Mucosa of descending colon (tissue), 3 donors: ENCODE measurements around the gene RAP1A. TPM values are rescaled to one million over a fixed set of nuclear protein-coding genes. Genes with fewer than 3 reads are reported as not detected.

ENCODE experiments used
- ATAC-seq: fragments of 200-7000 bp; cut with Tn5 transposase; one replicate; pipeline ENCODE4 v1.9.1; 2020; ENCODE audit warnings: mild to moderate bottlenecking, moderate library complexity
- DNase-seq, 3 donors: peaks; one replicate each; pipeline ENCODE4 v3.0.0-alpha.2; 2020
- H3K36me3 ChIP-seq: fragments of 200-600 bp; one replicate; pipeline ENCODE4 v1.8.0; 2021; ENCODE audit warnings: low read depth, mild to moderate bottlenecking
- H3K4me1 ChIP-seq: fragments of 200-600 bp; one replicate; pipeline ENCODE4 v1.8.0; 2021; ENCODE audit warnings: low read depth, mild to moderate bottlenecking
- H3K4me3 ChIP-seq: fragments of 200-600 bp; one replicate; pipeline ENCODE4 v1.8.0; 2021; ENCODE audit warnings: mild to moderate bottlenecking
- H3K9me3 ChIP-seq: fragments of 200-600 bp; one replicate; pipeline ENCODE4 v1.8.0; 2021; ENCODE audit warnings: mild to moderate bottlenecking
- CTCF ChIP-seq: fragments of 200-600 bp; IDR thresholded peaks from one replicate; pipeline ENCODE4 v1.8.0; 2022; ENCODE audit warnings: antibody characterized with exemption, mild to moderate bottlenecking
- intact Hi-C, 2 donors: fragments of 100-400 bp; cut with DNase I in 1 of 2; cut with micrococcal nuclease in 1 of 2; formaldehyde crosslinking; loops; one replicate each; pipeline versions ENCODE4 v1.11.0 to v1.11.1; 2022; cut with DNase I, micrococcal nuclease
- total RNA-seq, 3 donors: library from RNA; stranded (reverse); fragmentation: NEBNext Ultra II Directional in 2 of 3; extraction: Animal tissue kit (Norgen Biotek cat#: 25700) in 2 of 3; gene quantifications; one replicate each; pipeline versions ENCODE4 v1.2.1 to v1.2.4, GENCODE V29; 2021 to 2023
- donor health status: DM: no; HTN: no; CAD: no; lungs with moderate emphysema.
- donor health status: DM: no; HTN: no; CAD: no.
- donor health status: DM: no; HTN: yes; CAD: no.

The RAP1A gene
- total RNA-seq, 3 donors from 2014 or later: 84.4 to 272 (median 95.4) TPM

GRCh38 chr1:111735858-111736544 is 116.4 kb downstream of the RAP1A start:
- Histone ChIP-seq H3K9me3 (no peaks in the 10 kb centered on the region), H3K36me3 (no peaks in the 10 kb centered on the region), H3K4me1 (peaks cover 3% of the 10 kb centered on the region), H3K4me3 (no peak overlapping the region)
- no peak for ATAC-seq
- DNase-seq: no peak
- intact Hi-C loops: no loop called here
- TF ChIP-seq CTCF: no peak

- peaks cover 3% of the 10 kb centered on the region for H3K4me1 ChIP-seq
- no peak for DNase-seq
- no peak overlapping the region for H3K4me3 ChIP-seq
- intact Hi-C loops: no loop called here
- no peak for TF ChIP-seq CTCF
- no peak for ATAC-seq
- no peaks in the 10 kb centered on the region for H3K36me3 ChIP-seq
- no peaks in the 10 kb centered on the region for H3K9me3 ChIP-seq
Observed at GRCh38 chr1:111736548-111737215, 117.1 kb downstream of the RAP1A start.

- ATAC-seq (no peak), DNase-seq (no peak)
- H3K4me3 ChIP-seq: no peak overlapping the region
- no peaks in the 10 kb centered on the region for H3K36me3 ChIP-seq
- TF ChIP-seq CTCF: no peak
- no peaks in the 10 kb centered on the region for H3K9me3 ChIP-seq
- intact Hi-C loops: no loop called here
- peaks cover 3% of the 10 kb centered on the region for H3K4me1 ChIP-seq
Observed at GRCh38 chr1:111737216-111738132, 117.9 kb downstream of the RAP1A start.

GRCh38 chr1:111738133-111738435 is 118.5 kb downstream of the RAP1A start:
- H3K4me3 ChIP-seq: no peak overlapping the region
- intact Hi-C loops: no loop called here
- DNase-seq (no peak), ATAC-seq (no peak)
- H3K36me3 ChIP-seq: no peaks in the 10 kb centered on the region
- TF ChIP-seq CTCF: no peak
- H3K9me3 ChIP-seq: no peaks in the 10 kb centered on the region
- peaks cover 3% of the 10 kb centered on the region for H3K4me1 ChIP-seq

- H3K36me3 ChIP-seq: no peaks in the 10 kb centered on the region
- H3K9me3 ChIP-seq: no peaks in the 10 kb centered on the region
- intact Hi-C loops: no loop called here
- peak; percentile 78 for ATAC-seq
- peak; percentile 55 to 81 (median 81) for DNase-seq
- H3K4me1 ChIP-seq: peaks cover 3% of the 10 kb centered on the region
- peak overlapping the region; percentile 16 for H3K4me3 ChIP-seq
- TF ChIP-seq CTCF: no peak
Observed at GRCh38 chr1:111738436-111739193, 119.0 kb downstream of the RAP1A start.
